Measurements from ENCODE around the gene SLC1A1. TPM values are rescaled to one million over a fixed set of nuclear protein-coding genes. Genes with fewer than 3 reads are reported as not detected.
A peak's percentile ranks its signal among the peaks of the same experiment; 100 is the strongest.

SLC1A1 gene
- total RNA-seq, 6 donors from 2014 or later, result 16.8 to 62.5 (median 40.6) TPM

GRCh38 chr9:4553951-4554381 is 63.7 kb downstream of the SLC1A1 start:
- no peak overlapping the region for H3K4me3 ChIP-seq
- H3K4me1 ChIP-seq, result peaks cover 8 to 31% (median 16%) of the 10 kb centered on the region in 4 donors
- WGBS, 2 donors, result 48 to 58% methylated on average over 1 of the region's 1 CpG
- no peak for ATAC-seq (ENCODE audit: low FRiP score in 2 of 2)
- H3K9me3 ChIP-seq, result no peaks in the 10 kb centered on the region
- H3K36me3 ChIP-seq, result no peaks in the 10 kb centered on the region
- TF ChIP-seq POLR2A (IDR thresholded peaks at IDR 0.05) (no peak), POLR2AphosphoS5 (IDR thresholded peaks at IDR 0.05) (no peak), EP300 (IDR thresholded peaks at IDR 0.05) (no peak), CTCF (IDR thresholded peaks at IDR 0.05) (no peak)
- H3K27ac ChIP-seq, result peak overlapping the region in 2 of 4 donors; percentile 28 to 55
- no peaks in the 10 kb centered on the region for H3K27me3 ChIP-seq
- no peak for DNase-seq

DNA sequence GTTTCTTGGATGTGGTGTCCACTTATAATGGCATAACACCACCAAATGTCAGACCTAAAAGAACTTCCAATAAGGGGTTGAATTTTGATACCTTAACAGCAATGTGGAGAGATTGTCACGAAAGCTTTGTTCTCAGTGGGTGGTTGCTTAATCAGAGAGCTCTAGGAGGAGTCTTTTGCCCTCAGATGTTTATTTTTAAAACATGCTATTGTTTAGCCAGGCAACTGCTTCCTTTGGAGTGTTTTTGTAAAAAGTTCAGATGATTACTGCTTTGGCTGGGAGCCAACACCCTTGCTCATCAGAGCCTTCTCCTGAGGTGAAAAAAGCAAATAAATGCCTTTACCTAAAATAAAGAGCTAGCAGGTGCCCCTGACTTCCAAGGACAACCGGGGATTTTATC is 65.0 kb downstream of the SLC1A1 start:
- no peak for TF ChIP-seq POLR2AphosphoS5 (IDR thresholded peaks at IDR 0.05)
- no peak for TF ChIP-seq EP300 (IDR thresholded peaks at IDR 0.05)
- TF ChIP-seq CTCF (IDR thresholded peaks at IDR 0.05), result no peak
- no peak for TF ChIP-seq POLR2A (IDR thresholded peaks at IDR 0.05)
- Histone ChIP-seq H3K36me3 (no peaks in the 10 kb centered on the region), H3K9me3 (no peaks in the 10 kb centered on the region), H3K27me3 (no peaks in the 10 kb centered on the region), H3K4me1 (peaks cover 8 to 27% (median 9%) of the 10 kb centered on the region in 4 donors), H3K27ac (no peak overlapping the region), H3K4me3 (no peak overlapping the region)
- WGBS, 2 donors, result 46 to 57% methylated on average over 2 of the region's 2 CpGs
- ATAC-seq (ENCODE audit: low FRiP score in 2 of 2), result no peak
- DNase-seq, result no peak

- Histone ChIP-seq H3K9me3 (no peaks in the 10 kb centered on the region), H3K4me3 (no peak overlapping the region), H3K27me3 (no peaks in the 10 kb centered on the region), H3K27ac (no peak overlapping the region), H3K4me1 (peaks cover 8 to 23% (median 9%) of the 10 kb centered on the region in 4 donors), H3K36me3 (no peaks in the 10 kb centered on the region)
- DNase-seq (no peak), ATAC-seq (ENCODE audit: low FRiP score in 2 of 2) (peak in 1 of 2 donors; percentile 41)
- 75 to 82% methylated on average over 5 of the region's 5 CpGs for WGBS, 2 donors
- TF ChIP-seq POLR2AphosphoS5 (IDR thresholded peaks at IDR 0.05) (no peak), CTCF (IDR thresholded peaks at IDR 0.05) (no peak), EP300 (IDR thresholded peaks at IDR 0.05) (no peak)
These were observed 68.2 kb downstream of the SLC1A1 start for GRCh38 chr9:4558371-4558998.

- Histone ChIP-seq H3K4me1 (peaks cover under 1 to 18% (median 6%) of the 10 kb centered on the region in 4 donors), H3K4me3 (no peak overlapping the region), H3K9me3 (no peaks in the 10 kb centered on the region), H3K27me3 (no peaks in the 10 kb centered on the region), H3K36me3 (no peaks in the 10 kb centered on the region), H3K27ac (no peak overlapping the region)
- ATAC-seq (ENCODE audit: low FRiP score in 2 of 2) (no peak), DNase-seq (no peak)
- no peak for TF ChIP-seq EP300 (IDR thresholded peaks at IDR 0.05)
- no peak for TF ChIP-seq CTCF (IDR thresholded peaks at IDR 0.05)
- no peak for TF ChIP-seq POLR2A (IDR thresholded peaks at IDR 0.05)
- TF ChIP-seq POLR2AphosphoS5 (IDR thresholded peaks at IDR 0.05), result no peak
- WGBS, 2 donors, result 79 to 89% methylated on average over 8 of the region's 8 CpGs
These were observed 69.3 kb downstream of the SLC1A1 start for GRCh38 chr9:4559261-4560182.

All from upper lobe of left lung (tissue), 6 donors.